ENCODE results near the gene EDN2. TPM values are rescaled to one million over a fixed set of nuclear protein-coding genes. Genes with fewer than 3 reads are reported as not detected.

The EDN2 gene
- polyA plus RNA-seq, 1 experiment, result 0.19 TPM

DNA sequence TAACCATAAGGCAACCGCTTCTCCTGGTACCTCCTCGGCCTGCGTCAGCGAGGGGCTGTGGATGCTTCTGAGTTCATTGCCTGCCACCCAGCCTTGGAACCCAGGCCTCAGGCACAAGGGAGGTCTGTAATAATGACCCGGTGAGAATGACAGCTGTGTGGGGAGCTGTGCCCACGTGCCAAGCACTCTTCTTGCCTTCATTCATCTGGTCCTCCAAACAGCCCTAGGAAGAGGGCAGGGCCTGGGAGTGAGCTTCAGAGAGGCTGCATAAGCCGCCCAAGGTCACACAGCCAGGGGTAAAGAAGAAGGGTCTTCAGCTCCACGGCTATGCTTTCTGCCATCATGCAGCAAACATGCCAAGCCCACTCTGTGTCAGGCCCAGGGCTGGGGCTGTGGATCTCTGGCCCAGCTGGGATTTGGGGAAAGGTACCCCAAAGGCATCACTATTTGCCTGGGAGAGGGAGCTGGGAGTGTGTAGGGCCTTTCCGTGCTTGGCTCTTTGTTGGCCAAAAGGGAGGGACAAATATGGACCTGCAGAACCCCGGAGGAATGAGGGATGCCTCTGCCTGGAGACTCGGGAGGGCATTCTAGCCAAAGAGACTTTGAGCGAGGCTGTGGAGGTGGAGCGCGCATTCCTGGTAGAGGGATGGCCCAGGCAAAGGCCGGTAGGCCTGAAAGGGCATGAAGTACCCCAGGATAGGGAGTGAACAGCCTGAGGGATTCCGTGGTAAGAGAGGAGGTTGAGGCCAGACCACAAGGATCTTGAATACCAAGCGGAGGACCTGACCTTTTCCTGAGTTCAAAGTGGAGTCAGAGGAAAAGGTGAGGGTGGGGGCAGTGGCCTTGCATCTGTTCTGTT, 10.1 kb upstream of the EDN2 start:
- no peak for DNase-seq (ENCODE audit: low read depth, low spot score)
- Histone ChIP-seq H3K27me3 (ENCODE audit: control insufficient read depth, insufficient read depth, low read length) (no peaks in the 10 kb centered on the region), H3K4me3 (ENCODE audit: low read depth, low read length) (no peak overlapping the region), H3K9me3 (ENCODE audit: control insufficient read depth, insufficient read depth, low read length) (no peaks in the 10 kb centered on the region; the same call in 1 of the 2 replicates), H3K27ac (ENCODE audit: low read depth, low read length) (no peak overlapping the region)
- CTCF ChIA-PET, result interaction anchor here (0.9 to 1.5 kb wide), 2 partner anchors 21 to 22 kb away, joined by 3 to 6 read pairs; no protein-coding TSS in a partner anchor
- POLR2A ChIA-PET, result no interaction called here
- TF ChIP-seq, protein P1, sequence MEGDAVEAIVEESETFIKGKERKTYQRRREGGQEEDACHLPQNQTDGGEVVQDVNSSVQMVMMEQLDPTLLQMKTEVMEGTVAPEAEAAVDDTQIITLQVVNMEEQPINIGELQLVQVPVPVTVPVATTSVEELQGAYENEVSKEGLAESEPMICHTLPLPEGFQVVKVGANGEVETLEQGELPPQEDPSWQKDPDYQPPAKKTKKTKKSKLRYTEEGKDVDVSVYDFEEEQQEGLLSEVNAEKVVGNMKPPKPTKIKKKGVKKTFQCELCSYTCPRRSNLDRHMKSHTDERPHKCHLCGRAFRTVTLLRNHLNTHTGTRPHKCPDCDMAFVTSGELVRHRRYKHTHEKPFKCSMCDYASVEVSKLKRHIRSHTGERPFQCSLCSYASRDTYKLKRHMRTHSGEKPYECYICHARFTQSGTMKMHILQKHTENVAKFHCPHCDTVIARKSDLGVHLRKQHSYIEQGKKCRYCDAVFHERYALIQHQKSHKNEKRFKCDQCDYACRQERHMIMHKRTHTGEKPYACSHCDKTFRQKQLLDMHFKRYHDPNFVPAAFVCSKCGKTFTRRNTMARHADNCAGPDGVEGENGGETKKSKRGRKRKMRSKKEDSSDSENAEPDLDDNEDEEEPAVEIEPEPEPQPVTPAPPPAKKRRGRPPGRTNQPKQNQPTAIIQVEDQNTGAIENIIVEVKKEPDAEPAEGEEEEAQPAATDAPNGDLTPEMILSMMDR (IDR thresholded peaks at IDR 0.05; ENCODE audit: low read depth, low read length), result no peak

DNA sequence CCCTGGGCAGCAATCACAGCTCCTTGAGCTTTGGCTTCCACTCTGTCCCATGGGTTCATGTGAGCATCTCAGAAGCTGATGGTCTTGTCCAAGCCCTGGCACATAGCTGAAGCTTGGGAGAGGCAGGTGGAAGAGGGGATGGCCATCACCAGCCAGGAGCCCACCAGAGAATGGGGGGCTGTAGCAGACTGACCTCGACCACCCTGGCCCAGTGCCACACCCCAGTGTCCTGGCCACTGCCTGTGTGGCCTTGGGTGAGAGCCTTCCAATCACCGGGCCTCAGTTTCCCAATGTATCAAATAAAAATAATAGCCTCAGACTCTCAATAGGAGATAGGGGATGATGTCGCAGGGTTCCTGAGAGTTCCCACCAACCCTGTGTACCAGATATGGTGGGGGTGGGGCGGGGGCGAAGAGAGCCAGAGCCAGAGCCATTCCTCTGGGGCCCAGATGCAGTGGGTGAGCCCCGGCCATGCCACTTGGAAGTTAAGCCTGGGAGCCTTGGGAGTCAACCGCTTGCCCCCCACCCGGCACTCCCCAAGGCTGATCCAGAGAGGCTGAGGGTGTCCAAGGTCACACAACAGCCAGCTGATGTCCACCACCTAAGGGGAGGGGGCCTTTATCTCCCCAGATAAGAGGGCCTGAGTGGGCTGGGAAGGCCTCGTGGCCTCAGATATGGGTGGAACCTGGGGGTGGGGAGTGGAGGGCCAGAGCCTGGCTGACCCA, 9.3 kb upstream of the EDN2 start:
- H3K9me3 ChIP-seq (ENCODE audit: control insufficient read depth, insufficient read depth, low read length), result no peaks in the 10 kb centered on the region; the same call in 1 of the 2 replicates
- H3K27me3 ChIP-seq (ENCODE audit: control insufficient read depth, insufficient read depth, low read length), result no peaks in the 10 kb centered on the region
- TF ChIP-seq, protein P1 (IDR thresholded peaks at IDR 0.05; ENCODE audit: low read depth, low read length), result no peak
- DNase-seq (ENCODE audit: low read depth, low spot score), result no peak
- ChIA-PET CTCF (interaction anchor here (0.7 to 1.2 kb wide), 3 partner anchors 22 to 253 kb away, joined by 3 to 5 read pairs (median 3); no protein-coding TSS in a partner anchor), POLR2A (interaction anchor here (0.7 kb wide), 1 partner anchor 10 kb away, joined by 3 read pairs; no protein-coding TSS in a partner anchor)
- peak overlapping the region; percentile 31 for H3K27ac ChIP-seq (ENCODE audit: low read depth, low read length)
- H3K4me3 ChIP-seq (ENCODE audit: low read depth, low read length), result no peak overlapping the region

DNA sequence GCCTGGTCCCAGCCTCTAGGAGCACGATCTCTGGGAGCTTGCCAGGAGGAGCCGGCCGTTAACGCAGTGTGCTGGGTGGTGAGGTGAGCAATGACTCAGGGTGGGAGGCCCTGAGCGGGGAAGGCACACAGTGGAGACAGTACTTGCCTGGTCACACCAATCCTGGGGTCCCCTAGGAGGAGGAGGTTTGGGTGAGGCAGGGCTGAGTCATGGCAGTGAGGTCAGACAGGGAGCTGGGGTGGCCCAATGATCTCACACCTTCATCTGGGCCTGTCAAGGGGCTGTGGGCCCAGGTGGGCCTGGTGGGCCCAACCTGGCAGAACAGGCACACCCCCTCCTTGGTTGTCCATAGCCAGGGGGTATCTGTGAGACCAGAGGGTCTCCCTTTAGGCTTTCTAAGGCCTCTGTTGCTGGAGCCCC, 8.6 kb upstream of the EDN2 start:
- H3K27ac ChIP-seq (ENCODE audit: low read depth, low read length), result peak overlapping the region; percentile 39
- CTCF ChIA-PET, result interaction anchor here (0.7 to 1.8 kb wide), 4 partner anchors 8 to 252 kb away, joined by 3 to 6 read pairs (median 4); no protein-coding TSS in a partner anchor
- TF ChIP-seq, protein P1 (IDR thresholded peaks at IDR 0.05; ENCODE audit: low read depth, low read length), result no peak
- no peaks in the 10 kb centered on the region for H3K27me3 ChIP-seq (ENCODE audit: control insufficient read depth, insufficient read depth, low read length)
- H3K9me3 ChIP-seq (ENCODE audit: control insufficient read depth, insufficient read depth, low read length), result no peaks in the 10 kb centered on the region; the same call in 1 of the 2 replicates
- DNase-seq (ENCODE audit: low read depth, low spot score), result peak; percentile 65
- no peak overlapping the region for H3K4me3 ChIP-seq (ENCODE audit: low read depth, low read length)
- POLR2A ChIA-PET, result interaction anchor here (0.7 kb wide), 1 partner anchor 9 kb away, joined by 3 read pairs; no protein-coding TSS in a partner anchor

DNA sequence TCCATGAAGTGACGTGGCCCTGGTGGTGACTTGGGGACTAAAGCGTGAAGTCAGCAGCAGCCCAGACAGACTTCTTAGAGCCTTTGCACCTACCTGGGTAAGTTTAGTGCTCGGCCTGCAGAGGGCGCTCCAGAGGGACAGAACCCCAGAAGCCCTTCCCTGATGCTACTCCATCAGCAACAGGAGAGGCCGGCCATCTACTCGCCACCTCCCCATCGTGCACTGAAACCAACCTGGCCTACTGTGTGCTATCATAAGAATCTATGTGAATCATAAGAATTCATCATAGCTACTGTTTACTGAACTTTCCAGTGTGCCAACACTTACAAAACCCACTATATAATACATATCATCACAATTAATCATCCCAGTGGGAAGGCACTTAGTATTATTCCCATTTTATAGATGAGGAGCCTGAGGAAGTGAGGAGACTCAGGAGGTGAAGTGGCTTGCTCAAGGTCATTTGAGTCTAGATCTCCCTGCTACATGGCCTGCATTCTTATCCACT, 7.9 kb upstream of the EDN2 start:
- POLR2A ChIA-PET, result no interaction called here

More for the DNA sequence above, 7.9 kb upstream of the EDN2 start:
- Histone ChIP-seq H3K9me3 (ENCODE audit: control insufficient read depth, insufficient read depth, low read length) (no peaks in the 10 kb centered on the region; the same call in 1 of the 2 replicates), H3K27ac (ENCODE audit: low read depth, low read length) (no peak overlapping the region), H3K27me3 (ENCODE audit: control insufficient read depth, insufficient read depth, low read length) (no peaks in the 10 kb centered on the region), H3K4me3 (ENCODE audit: low read depth, low read length) (no peak overlapping the region)
- CTCF ChIA-PET, result interaction anchor here (0.7 to 1.8 kb wide), 4 partner anchors 9 to 60 kb away, joined by 3 to 6 read pairs (median 4); no protein-coding TSS in a partner anchor
- TF ChIP-seq, protein P1 (IDR thresholded peaks at IDR 0.05; ENCODE audit: low read depth, low read length), result peak; percentile 57
- DNase-seq (ENCODE audit: low read depth, low spot score), result no peak
